Panc1 (cell line): ENCODE measurements around the gene C3orf62. TPM values are rescaled to one million over a fixed set of nuclear protein-coding genes. Genes with fewer than 3 reads are reported as not detected.

Experiments
- microRNA-seq: library from miRNA; unstranded; fragments of <30 nt; microRNA quantifications from one replicate; pipeline ENCODE4 v1.1.0, GENCODE V29; 2020; ENCODE audit not compliant: unreplicated experiment
- total RNA-seq: library from RNA; stranded (reverse); gene quantifications from one replicate; pipeline ENCODE4 v1.2.1, GENCODE V29; 2021; ENCODE audit not compliant: unreplicated experiment

The C3orf62 gene
- total RNA-seq, 1 experiment from 2014 or later: 2.3 TPM

Small RNA genes within 50 kb of the gene (microRNA-seq; reads per million reads assigned to microRNA genes)
- not detected for gene MIR4271

Other genes starting within 250 kb of the C3orf62 start
- gene IMPDH2, start 247.8 kb downstream of the C3orf62 start, total RNA-seq: 149 TPM
- gene QRICH1, start 183.2 kb downstream of the C3orf62 start, total RNA-seq: 79.9 TPM
- 186 TPM for gene QARS1, start 172.5 kb downstream of the C3orf62 start, total RNA-seq
- gene USP19, start 156.4 kb downstream of the C3orf62 start, total RNA-seq: 60.6 TPM
- 189 TPM for gene LAMB2, start 144.2 kb downstream of the C3orf62 start, total RNA-seq
- 14.1 TPM for gene CCDC71, start 110.9 kb downstream of the C3orf62 start, total RNA-seq
- 6.8 TPM for gene KLHDC8B, start 105.6 kb downstream of the C3orf62 start, total RNA-seq
- 39.9 TPM for gene USP4, start 62.8 kb upstream of the C3orf62 start, total RNA-seq
- gene GPX1, start 81.1 kb upstream of the C3orf62 start, total RNA-seq: 102 TPM
- gene RHOA, start 134.7 kb upstream of the C3orf62 start, total RNA-seq: 296 TPM
- 17.6 TPM for gene TCTA, start 135.2 kb upstream of the C3orf62 start, total RNA-seq
- gene AMT, start 145.2 kb upstream of the C3orf62 start, total RNA-seq: 1.1 TPM
- 9.2 TPM for gene NICN1, start 152.1 kb upstream of the C3orf62 start, total RNA-seq
- 160 TPM for gene DAG1, start 193.0 kb upstream of the C3orf62 start, total RNA-seq